ENCODE results near the gene RNH1. TPM values are rescaled to one million over a fixed set of nuclear protein-coding genes. Genes with fewer than 3 reads are reported as not detected.

RNH1 gene
- 434 and 503 TPM in 2 replicates for total RNA-seq

DNA sequence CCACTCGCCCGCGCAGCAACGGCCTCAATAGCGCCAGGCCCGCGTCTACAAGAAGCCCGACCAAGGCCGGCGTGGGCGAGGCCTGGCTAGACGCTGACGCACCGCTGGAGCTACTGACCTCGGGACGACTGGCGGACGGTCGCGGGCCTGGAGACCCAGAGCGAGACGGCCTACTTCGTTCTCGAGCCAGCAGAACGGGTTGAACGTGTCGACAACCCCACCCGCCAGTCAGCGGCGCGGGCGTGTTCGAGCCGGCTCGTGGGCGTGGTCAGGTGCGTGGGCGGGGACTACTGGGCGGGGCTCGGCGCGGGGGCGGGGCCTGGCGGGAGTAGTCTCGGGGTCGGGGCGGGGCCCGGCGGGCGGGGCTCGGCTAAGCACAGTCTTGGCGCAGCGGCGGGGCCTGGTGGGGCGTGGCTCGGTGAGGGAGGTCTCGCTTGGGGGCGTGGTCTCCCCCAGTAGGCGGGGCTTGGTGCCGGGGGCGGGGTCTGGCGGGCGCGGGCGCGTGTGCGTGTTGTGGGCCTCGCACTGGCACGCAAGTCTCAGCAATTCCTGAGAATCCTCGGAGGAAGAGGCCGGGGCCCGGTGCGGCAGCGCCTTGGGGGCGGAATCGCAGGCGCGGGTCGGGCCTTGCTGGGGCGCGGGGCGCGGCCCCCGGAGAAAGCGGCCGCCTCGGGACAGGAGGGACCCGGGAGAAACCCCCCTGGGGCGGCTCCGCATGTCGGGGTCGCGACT, at the start of gene RNH1:
Gene RNH1 (minus strand): TSS at position 248 of the 732 bp plus-strand sequence. CDS start 5,080 bp downstream, outside the sequence.

DNA sequence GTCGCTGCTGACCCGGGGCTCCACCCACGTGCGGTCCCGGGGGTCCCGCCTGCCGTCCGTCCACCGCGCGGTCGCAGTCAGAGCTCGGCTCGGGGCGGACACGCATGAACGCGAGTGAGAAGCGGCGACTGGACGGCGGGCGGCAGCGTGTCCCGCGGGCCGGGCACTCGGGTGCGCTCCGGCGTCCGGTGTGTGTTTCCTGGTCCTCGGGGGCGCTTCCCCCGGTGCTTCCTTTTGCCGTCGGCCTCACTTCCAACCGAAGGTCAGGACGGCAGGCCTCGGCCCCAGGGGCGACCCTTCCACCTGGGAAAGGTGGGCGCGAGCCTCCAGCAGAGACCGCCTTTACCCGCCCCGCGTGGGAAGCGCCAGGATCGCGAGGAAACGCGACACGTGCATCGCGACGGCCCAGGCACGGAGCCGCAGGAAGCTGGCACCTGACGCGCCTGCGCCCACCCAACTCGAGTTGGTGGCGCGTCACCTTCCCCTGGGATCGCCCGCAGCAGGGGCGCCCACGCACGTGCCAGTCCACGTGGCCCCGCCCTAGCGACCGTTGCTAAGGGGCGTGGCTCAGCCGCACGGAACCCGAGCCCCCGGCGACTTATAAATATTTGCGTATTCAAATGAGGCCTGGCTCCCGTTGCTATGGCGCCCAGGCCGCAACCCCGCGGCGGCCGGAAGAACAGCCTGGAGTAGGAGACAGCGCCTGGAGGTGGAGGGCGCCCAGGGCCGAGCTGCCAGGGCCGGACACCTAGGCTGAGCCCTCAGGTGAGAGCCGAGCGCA, 30.0 kb upstream of the RNH1 start, which contains the start of gene LRRC56:
Gene LRRC56 (plus strand): TSS at position 687 of the 781 bp plus-strand sequence. CDS start 3,158 bp downstream, outside the sequence.

DNA sequence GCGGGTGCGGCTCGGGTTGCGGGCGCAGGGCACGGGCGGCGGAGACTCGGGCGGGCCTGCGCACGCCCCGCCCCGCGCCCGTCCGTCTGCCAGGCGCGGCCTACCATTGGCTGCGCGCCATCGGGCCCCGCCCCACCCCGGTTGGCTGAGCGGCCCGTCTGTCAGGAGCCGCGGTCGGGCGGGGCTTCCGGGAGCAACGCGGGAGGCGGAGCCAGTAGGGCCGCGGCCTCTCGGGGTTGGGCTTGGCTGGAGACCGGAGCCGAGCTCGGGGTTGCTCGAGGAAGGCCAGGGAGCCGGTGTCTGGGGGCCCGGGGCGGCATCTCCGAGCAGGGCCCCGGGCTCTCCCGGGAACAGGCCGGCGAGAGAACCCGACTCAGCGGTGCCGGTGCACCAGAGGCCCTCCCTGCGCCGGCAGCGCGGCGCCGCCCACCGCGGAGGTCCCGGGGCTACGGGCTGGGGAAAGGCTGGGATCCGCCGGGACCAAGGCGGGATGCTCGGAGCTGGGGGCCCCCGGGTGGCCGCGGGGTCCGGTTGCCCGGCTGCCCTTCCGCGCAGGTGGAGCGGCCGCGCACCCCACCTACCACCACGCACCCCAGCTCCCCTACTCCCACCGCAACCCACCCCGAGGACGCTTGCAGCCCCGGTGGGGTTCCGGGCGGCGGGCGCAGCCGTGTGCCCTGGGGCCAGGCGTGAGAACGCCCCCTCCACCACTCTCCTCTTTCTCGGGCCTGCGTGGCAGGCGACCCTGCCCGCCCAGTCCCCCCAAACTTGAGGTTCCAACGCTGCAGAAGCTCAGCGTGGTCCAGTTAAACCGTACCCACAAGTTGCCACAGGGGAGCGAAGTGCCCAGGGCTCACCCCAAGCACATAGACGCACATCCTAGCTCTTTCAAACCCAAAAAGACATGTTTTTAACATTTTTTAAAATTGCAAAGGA, 28.7 kb upstream of the RNH1 start, which contains the start of gene HRAS:
Gene HRAS (minus strand): TSS at position 58 of the 936 bp plus-strand sequence.

DNA sequence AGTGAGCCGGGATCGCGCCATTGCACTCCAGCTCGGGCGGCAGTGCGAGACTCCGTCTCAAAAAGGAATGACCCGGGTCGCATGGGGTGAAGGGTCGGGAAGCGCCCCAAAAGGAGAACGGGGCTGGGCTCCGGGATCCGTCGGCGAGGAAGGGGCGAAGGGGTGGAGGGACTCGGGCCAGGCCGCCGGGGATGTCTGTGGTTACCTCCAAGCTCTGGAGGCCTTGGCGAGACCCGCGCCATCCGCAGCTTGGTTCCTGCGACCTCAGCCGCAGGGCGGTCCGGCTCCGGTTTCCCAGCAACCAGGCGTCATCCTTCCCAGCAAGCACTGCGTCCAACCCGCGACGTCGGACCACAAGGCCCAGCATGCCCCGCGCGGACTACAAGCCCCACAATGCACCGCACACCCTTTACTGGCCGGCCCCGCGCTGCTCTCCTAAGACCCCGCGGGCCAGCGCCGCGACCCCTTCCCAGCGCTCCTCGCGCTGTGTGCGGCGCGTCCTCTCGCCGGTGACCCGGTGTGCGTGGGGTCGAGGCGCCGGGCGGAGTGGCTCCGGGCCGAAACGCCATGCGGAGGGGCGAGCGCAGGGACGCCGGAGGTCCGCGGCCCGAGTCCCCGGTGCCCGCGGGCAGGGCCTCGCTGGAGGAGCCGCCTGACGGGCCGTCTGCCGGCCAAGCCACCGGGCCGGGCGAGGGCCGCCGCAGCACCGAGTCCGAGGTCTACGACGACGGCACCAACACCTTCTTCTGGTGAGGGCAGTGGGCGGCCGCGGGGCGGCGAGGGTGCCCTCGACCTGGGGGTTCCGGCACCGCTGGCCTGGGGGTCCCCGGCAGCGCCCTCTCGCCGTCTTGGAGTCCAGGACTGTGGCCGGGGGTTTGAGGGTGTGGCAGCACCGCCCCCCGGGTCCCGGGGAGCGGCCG, 56.9 kb downstream of the RNH1 start, which contains the start of gene PTDSS2:
Gene PTDSS2 (plus strand): TSS at position 391 of the 920 bp plus-strand sequence. CDS start 177 bp downstream, at position 568.

Other genes starting within 250 kb of the RNH1 start
- not detected in 2 replicates for gene NLRP6, start 228.8 kb downstream of the RNH1 start, total RNA-seq
- 2.9 and 6.4 TPM in 2 replicates for gene PGGHG, start 218.1 kb downstream of the RNH1 start, total RNA-seq
- not detected in 2 replicates for gene IFITM5, start 207.7 kb downstream of the RNH1 start, total RNA-seq
- 142 and 147 TPM in 2 replicates for gene IFITM2, start 199.4 kb downstream of the RNH1 start, total RNA-seq
- 95.4 and 122 TPM in 2 replicates for gene IFITM1, start 193.2 kb downstream of the RNH1 start, total RNA-seq
- 188 and 208 TPM in 2 replicates for gene IFITM3, start 186.4 kb downstream of the RNH1 start, total RNA-seq
- gene B4GALNT4, start 137.7 kb downstream of the RNH1 start, total RNA-seq = 1.2 and 2.0 TPM in 2 replicates
- gene PKP3, start 113.0 kb downstream of the RNH1 start, total RNA-seq = 1.6 and 4.9 TPM in 2 replicates
- 32.9 and 45.9 TPM in 2 replicates for gene SIGIRR, start 92.2 kb downstream of the RNH1 start, total RNA-seq
- not detected in 2 replicates for gene ANO9, start 65.2 kb downstream of the RNH1 start, total RNA-seq
- gene PTDSS2, start 57.0 kb downstream of the RNH1 start, total RNA-seq = 21.4 and 57.4 TPM in 2 replicates
- gene HRAS, start 28.3 kb upstream of the RNH1 start, total RNA-seq = 50.7 and 66.3 TPM in 2 replicates
- 0.71 and 1.4 TPM in 2 replicates for gene LRRC56, start 30.3 kb upstream of the RNH1 start, total RNA-seq
- 0.29 TPM in 1 of 2 replicates, not detected in the other for gene LMNTD2, start 53.5 kb upstream of the RNH1 start, total RNA-seq
- gene RASSF7, start 53.7 kb upstream of the RNH1 start, total RNA-seq = 14.7 and 36.0 TPM in 2 replicates
- gene PHRF1, start 69.2 kb upstream of the RNH1 start, total RNA-seq = 11.0 and 16.7 TPM in 2 replicates
- 11.7 and 21.3 TPM in 2 replicates for gene IRF7, start 108.7 kb upstream of the RNH1 start, total RNA-seq
- gene CDHR5, start 117.7 kb upstream of the RNH1 start, total RNA-seq = not detected in 2 replicates
- not detected in 2 replicates for gene SCT, start 119.9 kb upstream of the RNH1 start, total RNA-seq
- not detected in 2 replicates for gene DRD4, start 130.0 kb upstream of the RNH1 start, total RNA-seq
- 20.0 and 26.5 TPM in 2 replicates for gene DEAF1, start 188.0 kb upstream of the RNH1 start, total RNA-seq
- gene TMEM80, start 188.6 kb upstream of the RNH1 start, total RNA-seq = 27.5 and 48.1 TPM in 2 replicates
- gene EPS8L2, start 199.0 kb upstream of the RNH1 start, total RNA-seq = 31.1 and 40.8 TPM in 2 replicates
- 155 and 167 TPM in 2 replicates for gene TALDO1, start 240.2 kb upstream of the RNH1 start, total RNA-seq